NCI-H446 treated with DMSO at 0.1 percent for 48 hours (cell line): ENCODE data around the gene CLMN.

ENCODE experiments used
- DNase-seq: peaks from one replicate; lab custom pipeline; 2025; lab: John Stamatoyannopoulos, UW

Gene CLMN

DNA sequence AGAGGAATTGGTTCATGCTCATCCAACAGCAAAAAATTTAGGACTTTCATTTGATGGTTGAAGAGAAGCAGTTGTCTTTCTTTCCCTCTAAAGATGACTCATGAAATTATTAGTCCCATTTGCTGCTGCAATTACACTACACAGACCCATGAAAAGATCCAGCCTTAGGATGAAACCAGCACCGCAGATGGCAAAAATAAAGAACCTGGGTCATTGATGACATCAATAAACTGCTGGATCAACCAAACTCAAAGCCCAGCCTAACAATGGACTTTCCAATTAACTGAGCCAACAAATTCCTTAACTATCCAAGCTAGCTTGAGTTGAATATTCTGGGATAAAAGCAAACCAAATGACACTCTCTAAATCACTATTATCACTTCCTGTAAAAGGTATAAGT is 183.1 kb downstream of the CLMN start:
- DNase-seq = no peak

DNA sequence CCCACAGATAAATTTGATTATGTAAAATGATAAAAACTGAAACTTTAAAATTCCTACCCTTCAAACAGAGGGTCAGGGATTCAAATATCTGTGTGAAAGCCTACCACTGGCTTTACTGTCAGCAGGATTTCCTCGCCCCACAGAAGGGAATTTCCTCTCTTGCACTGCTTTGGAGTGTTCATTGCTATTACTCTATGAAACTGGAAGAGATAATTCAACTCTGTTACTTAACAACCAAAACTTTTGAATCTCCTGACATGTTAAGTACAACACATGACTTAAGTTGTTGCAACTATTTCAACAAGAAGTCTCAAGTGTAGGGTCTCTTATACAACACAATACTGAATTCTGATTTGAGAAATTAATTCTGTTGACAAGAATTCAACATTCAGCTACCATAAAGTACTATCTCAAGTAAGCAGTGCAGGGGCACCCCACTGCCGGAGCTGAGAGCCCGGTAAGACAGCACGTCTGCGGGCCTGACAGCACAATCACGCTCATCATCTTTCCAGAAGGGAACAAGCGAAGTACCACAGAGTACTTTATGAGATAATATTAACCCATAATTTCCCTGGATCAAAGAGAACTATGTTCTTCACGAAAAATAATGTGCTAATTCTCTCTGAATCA is 185.3 kb downstream of the CLMN start:
- no peak for DNase-seq

DNA sequence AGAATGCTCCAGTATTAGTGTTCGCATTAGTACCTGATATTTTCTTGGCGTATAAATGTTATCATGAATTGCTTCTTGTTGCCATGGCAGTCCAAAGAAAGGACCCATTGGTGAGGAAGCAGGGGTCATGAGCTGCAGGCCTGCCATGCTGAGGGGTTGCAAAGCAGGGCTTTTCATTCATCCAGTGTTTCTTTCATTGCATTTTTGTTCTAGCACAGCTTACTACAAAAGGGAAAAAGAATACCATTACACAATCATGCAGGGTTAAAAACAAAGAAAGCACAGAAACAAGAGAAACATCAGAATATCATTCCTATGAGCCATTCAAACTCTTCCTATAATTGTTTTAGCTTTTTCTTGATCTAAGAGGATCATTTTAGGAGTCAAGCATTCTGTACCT is 186.4 kb downstream of the CLMN start:
- no peak for DNase-seq

GRCh38 chr14:95132760-95133159 is 186.9 kb downstream of the CLMN start:
- no peak for DNase-seq
